GM19043 (cell line): ENCODE data around the gene DNAH8.
"Not testable (repeated sequence)": the region's sequence is repeated elsewhere in the genome, so short reads cannot be mapped to it uniquely, and the experiment has no call there.

Experiments used
- ATAC-seq: cut with Tn5 transposase; IDR thresholded peaks from one replicate; pipeline ENCODE4 v1.9.1; 2021; ENCODE audit warnings: low read depth; ENCODE audit not compliant: unreplicated experiment

The DNAH8 gene

GRCh38 chr6:38789256-38789655 is 74.1 kb downstream of the DNAH8 start:
- ATAC-seq, result no peak

- ATAC-seq, result no peak
Observed at GRCh38 chr6:38792356-38792755, 77.2 kb downstream of the DNAH8 start.

- ATAC-seq, result no peak
Observed at GRCh38 chr6:38794682-38795081, 79.6 kb downstream of the DNAH8 start.

GRCh38 chr6:38796006-38796405 is 80.9 kb downstream of the DNAH8 start:
- ATAC-seq, result no peak

DNA sequence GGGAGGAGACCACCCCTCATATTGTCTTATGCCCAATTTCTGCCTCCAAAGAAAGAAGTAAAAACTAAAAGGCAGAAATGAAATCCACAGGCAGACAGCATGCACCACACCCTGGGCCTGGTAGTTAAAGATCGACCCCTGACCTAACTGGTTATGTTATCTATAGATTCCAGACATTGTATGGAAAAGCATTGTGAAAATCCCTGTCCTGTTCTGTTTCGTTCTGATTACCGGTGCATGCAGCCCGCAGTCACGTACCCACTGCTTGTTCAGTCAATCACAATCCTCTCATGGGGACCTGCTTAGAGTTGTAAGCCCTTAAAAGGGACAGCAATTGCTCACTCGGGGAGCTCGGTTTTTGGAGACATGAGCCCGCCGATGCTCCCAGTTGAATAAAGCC is 81.3 kb downstream of the DNAH8 start:
- not testable (repeated sequence) for ATAC-seq

DNA sequence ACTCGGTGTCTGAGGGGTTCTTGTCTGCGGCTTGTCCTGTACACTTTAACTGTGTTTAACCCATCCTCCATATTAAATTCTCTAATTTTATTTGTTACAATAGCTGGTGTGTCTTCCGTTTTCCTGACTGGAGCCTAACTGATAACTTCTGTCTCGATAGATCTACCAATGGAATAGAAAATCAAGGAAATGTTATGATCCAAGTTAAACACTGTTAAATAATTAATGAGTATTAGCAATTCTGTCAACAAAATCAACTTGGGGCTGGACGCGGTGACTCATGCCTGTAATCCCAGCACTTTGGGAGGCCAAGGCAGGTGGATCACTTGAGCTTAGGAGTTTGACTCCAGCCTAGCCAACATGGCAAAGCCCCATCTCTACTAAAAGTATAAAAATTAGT is 81.7 kb downstream of the DNAH8 start:
- no peak for ATAC-seq

DNA sequence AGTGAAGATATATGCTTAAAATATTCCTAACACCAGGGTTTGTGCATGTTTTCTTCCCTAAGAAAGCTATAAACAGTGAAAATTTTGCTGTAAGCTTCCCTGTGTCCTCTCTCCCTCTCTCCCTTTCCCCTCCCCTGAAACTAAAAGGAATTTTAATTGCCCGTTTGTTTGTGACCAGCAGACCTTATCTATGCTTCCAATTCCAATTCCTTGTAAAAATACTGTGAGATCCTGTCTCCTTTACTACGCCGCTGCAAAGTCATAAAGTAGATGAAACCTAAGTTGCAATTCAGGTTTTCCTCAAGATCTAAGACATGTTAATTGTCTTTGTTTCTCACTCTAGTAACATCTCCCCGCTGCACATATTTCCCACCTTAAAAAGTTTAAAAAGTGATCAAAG is 82.3 kb downstream of the DNAH8 start:
- no peak for ATAC-seq

- ATAC-seq, result no peak
Observed at GRCh38 chr6:38799529-38800184, 84.5 kb downstream of the DNAH8 start.

GRCh38 chr6:38801305-38801704 is 86.2 kb downstream of the DNAH8 start:
- ATAC-seq, result no peak

DNA sequence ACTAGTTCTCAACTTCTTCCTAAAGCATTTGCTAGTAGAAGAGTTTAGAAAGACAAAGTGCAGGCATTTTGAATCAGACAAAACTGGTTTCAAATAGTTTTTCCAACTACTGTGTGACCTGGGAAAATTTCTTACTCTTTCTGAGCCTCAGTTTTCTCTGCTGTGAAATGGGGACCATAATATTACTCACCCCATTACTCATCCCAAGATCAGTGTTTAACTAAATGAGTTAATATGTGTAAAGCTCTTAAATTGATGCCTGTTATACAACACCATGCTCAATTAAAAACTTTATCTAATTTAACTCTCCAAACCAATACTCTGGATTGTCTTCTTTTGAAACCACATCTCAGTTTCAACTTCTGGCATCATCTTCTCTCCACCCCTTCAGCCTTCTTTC is 87.4 kb downstream of the DNAH8 start:
- no peak for ATAC-seq

DNA sequence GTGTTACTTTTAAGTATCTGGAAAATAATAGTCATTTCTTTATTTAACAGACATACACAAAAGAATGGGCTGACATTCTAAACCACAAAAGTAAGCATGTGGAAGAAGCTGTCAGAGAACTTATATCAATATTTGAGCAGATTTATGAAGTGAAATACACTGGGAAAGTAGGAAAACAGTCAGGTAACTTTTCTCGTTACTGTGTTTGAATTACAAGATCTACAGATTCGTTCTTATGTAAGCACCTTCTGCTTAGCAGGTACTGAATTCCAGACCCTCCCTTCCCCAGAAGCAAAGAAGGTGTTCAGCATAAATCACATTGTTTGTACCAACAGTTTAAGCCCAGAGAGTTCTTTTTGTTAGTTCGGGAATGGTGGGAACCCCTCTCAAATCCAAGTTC is 88.0 kb downstream of the DNAH8 start:
- no peak for ATAC-seq

GRCh38 chr6:38804358-38804757 is 89.2 kb downstream of the DNAH8 start:
- ATAC-seq, result no peak

- no peak for ATAC-seq
Observed at GRCh38 chr6:38805127-38805655, 90.1 kb downstream of the DNAH8 start.

DNA sequence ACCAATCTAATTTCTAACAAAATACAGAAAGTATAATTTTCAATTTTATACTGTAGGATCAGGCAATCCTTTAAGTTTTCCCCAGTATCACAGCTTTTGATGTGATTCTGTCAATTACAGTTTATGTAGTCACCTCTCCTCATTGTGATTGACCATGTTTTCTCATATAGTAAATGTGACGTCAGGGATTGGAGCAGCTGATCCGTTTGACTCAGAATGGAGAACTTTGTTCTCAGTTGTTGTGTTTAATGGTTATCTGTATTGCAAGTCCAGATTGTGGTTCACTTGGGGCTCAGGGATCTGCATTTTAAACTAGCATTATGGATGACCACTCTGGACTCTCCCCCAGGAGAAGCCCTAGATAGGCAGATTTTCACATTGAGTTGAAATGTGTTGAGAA is 90.6 kb downstream of the DNAH8 start:
- ATAC-seq, result no peak

DNA sequence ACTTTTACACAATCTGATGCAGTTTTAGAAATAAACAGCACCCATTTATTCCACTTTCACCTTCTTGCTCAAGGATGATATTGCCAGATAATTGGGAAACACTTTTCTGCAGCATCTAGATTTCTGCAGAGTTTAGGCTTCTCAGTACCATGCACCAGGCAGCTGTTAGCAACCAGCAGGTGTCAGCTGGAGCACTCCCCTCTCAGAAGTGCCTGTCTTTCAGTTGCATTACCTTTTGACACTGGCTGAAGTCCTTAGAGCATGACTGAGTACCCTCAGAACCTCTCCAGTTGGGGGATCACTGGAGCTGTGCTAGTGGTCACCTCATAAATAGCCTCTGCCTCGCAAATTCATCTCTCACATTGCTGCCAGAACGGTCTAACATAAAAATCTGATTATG is 91.2 kb downstream of the DNAH8 start:
- peak; percentile 90 for ATAC-seq

DNA sequence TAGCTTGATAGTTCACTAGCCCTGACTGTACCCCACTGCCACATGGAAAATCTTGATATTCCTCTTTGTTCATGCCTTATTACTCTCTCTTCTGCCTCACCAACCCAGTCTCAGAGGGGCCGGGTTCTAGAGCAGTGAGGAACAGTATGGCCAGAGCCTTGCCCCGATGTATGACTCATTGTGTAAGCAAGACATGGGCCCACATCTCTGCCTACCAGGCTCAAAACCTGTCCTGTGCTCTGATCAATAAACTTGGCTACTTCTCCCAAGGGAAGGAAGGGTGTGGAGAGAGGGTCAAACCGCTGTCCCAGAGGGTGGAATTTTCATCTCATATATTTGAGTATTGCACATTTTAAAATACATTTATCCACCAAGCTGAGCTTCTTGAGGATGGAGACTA is 91.7 kb downstream of the DNAH8 start:
- no peak for ATAC-seq

GRCh38 chr6:38808039-38808438 is 92.9 kb downstream of the DNAH8 start:
- ATAC-seq, result no peak

DNA sequence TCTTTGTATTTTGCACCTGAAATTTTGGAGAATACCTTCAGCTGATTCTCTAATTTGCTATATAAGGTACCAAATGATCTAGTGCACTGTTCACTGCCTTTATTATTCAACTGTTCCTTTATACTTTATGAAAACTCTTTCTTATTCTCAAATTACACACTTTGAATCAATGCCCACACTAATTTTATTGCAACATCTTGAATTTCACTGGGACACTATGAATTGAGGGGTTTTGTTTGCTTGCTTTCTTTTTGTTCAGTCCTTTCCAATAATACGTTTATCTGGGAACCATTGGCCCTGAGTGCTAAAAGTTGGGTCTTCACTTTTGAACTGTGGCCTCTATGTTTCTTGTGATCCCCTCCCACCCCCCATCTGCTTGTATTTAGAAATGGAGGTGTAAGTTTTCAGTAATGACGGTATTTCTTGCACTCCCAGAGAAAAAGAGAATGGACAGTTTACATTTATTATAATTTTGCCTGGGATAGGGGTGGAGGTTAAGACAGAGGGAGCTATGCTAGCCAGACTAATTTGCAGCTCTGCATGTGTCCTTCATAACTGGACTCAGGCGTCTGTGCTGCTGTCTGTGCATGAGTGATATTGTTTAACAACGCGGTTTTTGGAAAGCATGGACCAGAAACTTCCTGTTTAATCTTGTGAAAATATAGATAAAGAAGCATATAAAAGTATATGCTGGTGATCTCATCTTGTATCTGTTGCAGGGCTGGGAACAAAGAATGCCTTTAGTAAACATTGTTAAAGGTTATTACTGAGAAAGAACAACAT is 98.1 kb downstream of the DNAH8 start:
- ATAC-seq, result no peak

DNA sequence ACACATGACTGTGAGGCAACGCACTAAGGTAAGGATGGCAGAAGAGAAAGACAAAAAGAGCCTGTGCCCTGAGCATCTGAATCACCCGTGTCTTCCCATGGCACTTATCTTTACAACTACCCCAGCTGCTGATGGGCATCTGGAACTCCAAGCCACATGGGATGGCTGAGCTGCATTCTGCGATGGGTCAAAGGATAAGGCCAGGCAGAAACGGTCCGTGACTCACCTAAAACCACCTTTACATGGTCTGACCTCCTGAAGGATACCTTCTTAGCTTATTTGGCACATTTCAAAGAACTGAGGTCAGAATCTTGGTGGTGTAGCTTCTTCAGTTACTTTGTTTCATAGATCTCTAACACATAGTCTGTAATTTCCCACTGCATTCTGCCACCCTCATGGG is 99.7 kb downstream of the DNAH8 start:
- no peak for ATAC-seq

GRCh38 chr6:38815250-38815649 is 100.1 kb downstream of the DNAH8 start:
- ATAC-seq, result no peak

DNA sequence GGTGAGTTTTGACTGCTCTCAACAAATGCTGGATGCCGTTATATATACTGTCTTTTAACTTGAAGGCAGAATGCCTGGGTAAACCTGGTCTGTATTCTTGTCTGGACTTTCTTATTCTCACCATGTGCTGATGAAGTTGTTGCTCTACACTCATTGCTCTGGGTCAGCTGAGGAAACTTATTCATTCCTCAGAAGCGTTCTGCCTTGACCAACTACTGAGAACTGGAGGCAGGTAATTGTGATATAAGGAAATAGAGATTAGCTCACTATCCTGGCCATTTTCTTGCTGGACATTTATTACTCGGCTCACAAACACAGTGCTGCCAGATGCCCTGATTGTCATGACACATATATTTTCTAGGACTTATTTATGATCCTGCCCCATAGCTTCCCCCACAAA is 103.6 kb downstream of the DNAH8 start:
- no peak for ATAC-seq

- ATAC-seq, result no peak
Observed at GRCh38 chr6:38822963-38823362, 107.9 kb downstream of the DNAH8 start.
